ENCODE data around the gene ZMYM3. TPM values are rescaled to one million over a fixed set of nuclear protein-coding genes. Genes with fewer than 3 reads are reported as not detected.

ZMYM3 gene
- polyA plus RNA-seq, 1 donor (not counting 4 experiments of a cell fraction or from before 2014, with no cell fraction given) = 7.7 TPM

DNA sequence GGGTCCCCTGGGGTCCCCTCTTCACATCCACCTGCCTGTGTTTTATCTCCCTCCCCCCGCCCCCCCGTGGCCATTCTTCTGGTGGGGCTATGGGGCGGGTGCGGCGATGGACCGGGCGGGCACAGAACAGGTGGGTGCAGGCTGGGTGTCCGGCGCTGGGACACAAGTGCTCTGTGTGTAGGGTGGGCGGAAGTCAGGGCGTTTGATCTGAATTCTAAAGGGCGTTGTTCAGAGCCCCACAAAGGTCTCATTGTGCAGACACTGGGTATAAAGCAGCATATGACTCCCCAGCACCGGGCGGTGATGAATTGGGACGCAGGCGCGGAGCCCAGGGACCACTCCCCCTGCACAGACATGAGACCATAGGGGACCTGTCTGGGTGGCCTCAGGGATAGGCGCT lies 31.0 kb downstream of the ZMYM3 start, which contains the start of gene GJB1:
Gene GJB1, plus strand, starts transcription at position 296 of the 400 bp plus-strand sequence. CDS start 484 bp downstream, outside the sequence.
- H3K36me3 ChIP-seq (ENCODE audit: control insufficient read depth in 2 of 2, extremely low read depth in 1 of 2, insufficient read depth in 2 of 2, low read length in 2 of 2) = no peaks in the 10 kb centered on the region
- H3K27ac ChIP-seq (ENCODE audit: control insufficient read depth, insufficient read depth, low read length) = no peak within 1 kb of the TSS
- H2AFZ ChIP-seq (ENCODE audit: control insufficient read depth, low read length) = no peak within 1 kb of the TSS
- no peak for FAIRE-seq
- no peaks in the 10 kb centered on the region for H3K4me1 ChIP-seq (ENCODE audit: control insufficient read depth, extremely low read depth, insufficient read depth, low read length)
- no peaks in the 10 kb centered on the region for H3K9me3 ChIP-seq (ENCODE audit: control insufficient read depth, low read depth, low read length)
- dilution Hi-C loops (cut with MboI; ENCODE audit: extremely low pct_ligation_motif_present, low sequenced_read_pairs) = no loop called here
- TF ChIP-seq EZH2 (IDR thresholded peaks at IDR 0.05; ENCODE audit: low read length) = no peak
- TF ChIP-seq, protein P1, sequence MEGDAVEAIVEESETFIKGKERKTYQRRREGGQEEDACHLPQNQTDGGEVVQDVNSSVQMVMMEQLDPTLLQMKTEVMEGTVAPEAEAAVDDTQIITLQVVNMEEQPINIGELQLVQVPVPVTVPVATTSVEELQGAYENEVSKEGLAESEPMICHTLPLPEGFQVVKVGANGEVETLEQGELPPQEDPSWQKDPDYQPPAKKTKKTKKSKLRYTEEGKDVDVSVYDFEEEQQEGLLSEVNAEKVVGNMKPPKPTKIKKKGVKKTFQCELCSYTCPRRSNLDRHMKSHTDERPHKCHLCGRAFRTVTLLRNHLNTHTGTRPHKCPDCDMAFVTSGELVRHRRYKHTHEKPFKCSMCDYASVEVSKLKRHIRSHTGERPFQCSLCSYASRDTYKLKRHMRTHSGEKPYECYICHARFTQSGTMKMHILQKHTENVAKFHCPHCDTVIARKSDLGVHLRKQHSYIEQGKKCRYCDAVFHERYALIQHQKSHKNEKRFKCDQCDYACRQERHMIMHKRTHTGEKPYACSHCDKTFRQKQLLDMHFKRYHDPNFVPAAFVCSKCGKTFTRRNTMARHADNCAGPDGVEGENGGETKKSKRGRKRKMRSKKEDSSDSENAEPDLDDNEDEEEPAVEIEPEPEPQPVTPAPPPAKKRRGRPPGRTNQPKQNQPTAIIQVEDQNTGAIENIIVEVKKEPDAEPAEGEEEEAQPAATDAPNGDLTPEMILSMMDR (optimal IDR thresholded peaks at IDR 0.05 in 1 of 3, IDR thresholded peaks at IDR 0.05 in 1 of 3, conservative IDR thresholded peaks at IDR 0.05 in 1 of 3; ENCODE audit: extremely low read depth in 1 of 3, insufficient read depth in 2 of 3, low read length in 3 of 3) = no peak
- H4K20me1 ChIP-seq (ENCODE audit: control insufficient read depth, extremely low read depth, insufficient read depth, low read length) = no peaks in the 10 kb centered on the region
- no peaks in the 10 kb centered on the region for H3K79me2 ChIP-seq (ENCODE audit: control insufficient read depth, insufficient read depth, low read length)
- H3K9me1 ChIP-seq (ENCODE audit: control insufficient read depth, extremely low read depth, insufficient read depth, low read length) = no peaks in the 10 kb centered on the region
- no peak for DNase-seq (ENCODE audit: low read depth, low spot score)
- no peak within 1 kb of the TSS for H3K9ac ChIP-seq (ENCODE audit: control insufficient read depth, extremely low read depth, insufficient read depth, low read length)
- no peaks in the 10 kb centered on the region for H3K27me3 ChIP-seq (ENCODE audit: control insufficient read depth, extremely low read depth, insufficient read depth, low read length)
- no peak within 1 kb of the TSS for H3K4me2 ChIP-seq (ENCODE audit: control insufficient read depth, extremely low read depth, insufficient read depth, low read depth, low read length)
- H3K4me3 ChIP-seq (ENCODE audit: control insufficient read depth in 2 of 3, extremely low read depth in 1 of 3, insufficient read depth in 2 of 3, low read depth in 1 of 3, low read length in 3 of 3) = no peak within 1 kb of the TSS

- Histone ChIP-seq H3K9me3 (ENCODE audit: control insufficient read depth, low read depth, low read length) (no peaks in the 10 kb centered on the region), H3K9ac (ENCODE audit: control insufficient read depth, extremely low read depth, insufficient read depth, low read length) (no peak overlapping the region), H4K20me1 (ENCODE audit: control insufficient read depth, extremely low read depth, insufficient read depth, low read length) (no peaks in the 10 kb centered on the region), H3K79me2 (ENCODE audit: control insufficient read depth, insufficient read depth, low read length) (no peaks in the 10 kb centered on the region), H3K36me3 (ENCODE audit: control insufficient read depth in 2 of 2, extremely low read depth in 1 of 2, insufficient read depth in 2 of 2, low read length in 2 of 2) (no peaks in the 10 kb centered on the region), H3K9me1 (ENCODE audit: control insufficient read depth, extremely low read depth, insufficient read depth, low read length) (no peaks in the 10 kb centered on the region), H3K27me3 (ENCODE audit: control insufficient read depth, extremely low read depth, insufficient read depth, low read length) (no peaks in the 10 kb centered on the region), H3K4me2 (ENCODE audit: control insufficient read depth, extremely low read depth, insufficient read depth, low read depth, low read length) (no peak overlapping the region), H3K27ac (ENCODE audit: control insufficient read depth, insufficient read depth, low read length) (no peak overlapping the region), H2AFZ (ENCODE audit: control insufficient read depth, low read length) (no peak overlapping the region), H3K4me3 (ENCODE audit: control insufficient read depth in 2 of 3, extremely low read depth in 1 of 3, insufficient read depth in 2 of 3, low read depth in 1 of 3, low read length in 3 of 3) (no peak overlapping the region), H3K4me1 (ENCODE audit: control insufficient read depth, extremely low read depth, insufficient read depth, low read length) (no peaks in the 10 kb centered on the region)
- FAIRE-seq (no peak), DNase-seq (ENCODE audit: low read depth, low spot score) (no peak)
- TF ChIP-seq EZH2 (IDR thresholded peaks at IDR 0.05; ENCODE audit: low read length) = no peak
- TF ChIP-seq, protein P1 (optimal IDR thresholded peaks at IDR 0.05 in 1 of 3, IDR thresholded peaks at IDR 0.05 in 1 of 3, conservative IDR thresholded peaks at IDR 0.05 in 1 of 3; ENCODE audit: extremely low read depth in 1 of 3, insufficient read depth in 2 of 3, low read length in 3 of 3) = no peak
- dilution Hi-C loops (cut with MboI; ENCODE audit: extremely low pct_ligation_motif_present, low sequenced_read_pairs) = no loop called here
These were observed 32.8 kb downstream of the ZMYM3 start for GRCh38 chrX:71221145-71221544.
